Effector CD4-positive, alpha-beta T cell (primary cell): Measurements from ENCODE around the gene TUBA3D.
"Not testable (repeated sequence)": the region's sequence is repeated elsewhere in the genome, so short reads cannot be mapped to it uniquely, and the experiment has no call there.

Experiments used
- DNase-seq: peaks from one replicate; pipeline ENCODE4 v3.0.0-alpha.2; 2020

TUBA3D gene

DNA sequence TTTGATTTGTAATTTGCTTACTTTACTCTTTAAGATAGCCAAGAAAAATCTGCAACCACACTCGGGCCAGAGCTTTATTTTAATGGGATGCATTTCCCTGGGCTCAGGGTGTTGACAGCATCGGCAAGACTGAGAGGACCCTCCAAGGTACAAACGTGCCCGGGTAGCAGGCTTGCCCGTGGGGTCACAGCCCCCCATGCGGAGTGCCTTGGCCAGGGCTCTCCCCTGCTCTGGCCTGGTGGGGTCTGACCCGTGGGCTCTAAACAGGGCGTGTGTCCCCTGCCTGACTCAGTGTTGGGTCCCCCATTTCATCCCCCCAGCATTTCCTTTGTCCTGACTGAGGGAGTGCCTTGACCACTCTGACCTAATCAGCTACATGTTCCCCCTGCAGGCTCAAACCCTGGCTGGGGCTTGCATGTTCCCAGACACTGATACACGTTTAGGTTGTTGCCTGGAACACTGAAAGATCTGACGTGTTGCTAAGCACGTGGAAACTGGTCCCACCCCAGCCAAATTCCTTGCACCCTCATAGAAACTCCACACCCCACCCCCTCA, 9.1 kb downstream of the TUBA3D start:
- not testable (repeated sequence) for DNase-seq

DNA sequence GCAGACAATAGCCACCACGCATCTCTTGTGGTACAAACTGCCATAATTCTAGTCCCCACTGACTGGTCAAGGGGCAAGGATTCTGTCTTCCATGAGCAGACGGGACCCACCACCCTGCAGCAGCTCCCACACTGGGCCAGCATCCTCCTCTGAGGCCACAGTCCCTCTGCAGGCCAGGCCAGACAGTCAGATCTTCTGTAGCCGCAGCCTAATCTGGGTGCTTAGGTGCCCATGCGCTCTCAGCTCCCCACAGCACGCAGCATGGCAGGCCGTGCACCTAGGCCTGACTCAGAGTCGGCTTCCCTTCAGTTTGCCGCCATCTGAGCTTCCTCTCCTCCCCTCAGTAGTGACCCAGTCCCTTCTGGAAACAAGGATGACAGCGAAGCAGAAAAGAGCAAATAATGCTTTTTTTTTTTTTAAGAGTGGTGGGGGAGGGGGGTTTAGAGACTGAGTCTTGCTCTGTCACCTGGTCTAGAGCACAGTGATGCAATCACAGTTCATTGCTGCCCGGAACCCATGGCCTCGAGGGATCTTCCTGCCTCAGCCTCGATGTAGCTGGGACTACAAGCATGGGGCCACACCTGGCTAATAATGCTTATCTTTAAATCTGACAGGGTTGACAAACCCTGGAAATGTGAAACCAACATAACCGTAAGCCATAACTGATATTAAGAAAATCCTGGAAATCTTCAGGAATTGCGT, 10.4 kb downstream of the TUBA3D start:
- not testable (repeated sequence) for DNase-seq

DNA sequence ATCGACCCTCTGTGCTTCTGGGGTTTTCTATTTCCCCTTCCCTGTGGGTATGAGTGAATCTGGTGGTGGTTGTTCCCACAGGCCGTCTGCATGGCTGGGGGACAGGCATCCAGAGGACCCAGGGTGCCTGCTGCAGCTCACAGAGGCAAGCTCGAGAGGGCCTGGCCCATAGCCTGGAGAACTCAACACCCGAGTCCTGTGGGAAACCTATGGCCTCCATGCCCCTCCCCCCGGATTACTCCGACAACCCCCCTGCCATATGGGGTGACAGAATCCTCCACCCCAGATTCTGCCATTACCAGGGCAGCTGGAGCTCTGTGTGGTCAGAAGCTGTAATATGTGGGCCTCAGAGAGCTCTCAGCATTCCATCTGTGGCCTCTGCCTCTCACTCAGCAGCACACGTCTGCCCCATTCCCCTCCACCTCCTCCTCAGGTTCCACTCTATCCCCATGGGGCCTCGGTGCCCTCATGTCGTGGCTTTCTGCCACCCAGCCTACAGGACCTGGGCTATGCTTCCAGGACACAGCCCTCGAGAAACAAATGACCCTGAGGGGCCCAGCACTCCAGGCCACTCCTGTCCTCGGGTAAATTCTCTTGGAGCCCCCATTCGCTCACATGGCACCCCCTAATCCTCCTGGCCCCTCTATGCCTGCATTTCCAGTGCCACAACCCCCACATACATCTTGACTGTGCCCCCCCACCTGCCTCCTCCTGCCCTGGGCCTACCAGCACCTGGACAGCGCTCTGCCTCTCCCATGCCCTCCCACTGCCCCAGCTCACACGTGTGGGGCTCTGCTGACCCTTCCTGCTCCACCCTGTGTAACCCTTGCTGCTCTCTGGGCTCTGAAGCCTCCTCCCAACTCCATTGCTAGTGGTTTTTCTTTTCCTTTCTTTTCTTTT, 12.6 kb downstream of the TUBA3D start:
- DNase-seq: no peak

DNA sequence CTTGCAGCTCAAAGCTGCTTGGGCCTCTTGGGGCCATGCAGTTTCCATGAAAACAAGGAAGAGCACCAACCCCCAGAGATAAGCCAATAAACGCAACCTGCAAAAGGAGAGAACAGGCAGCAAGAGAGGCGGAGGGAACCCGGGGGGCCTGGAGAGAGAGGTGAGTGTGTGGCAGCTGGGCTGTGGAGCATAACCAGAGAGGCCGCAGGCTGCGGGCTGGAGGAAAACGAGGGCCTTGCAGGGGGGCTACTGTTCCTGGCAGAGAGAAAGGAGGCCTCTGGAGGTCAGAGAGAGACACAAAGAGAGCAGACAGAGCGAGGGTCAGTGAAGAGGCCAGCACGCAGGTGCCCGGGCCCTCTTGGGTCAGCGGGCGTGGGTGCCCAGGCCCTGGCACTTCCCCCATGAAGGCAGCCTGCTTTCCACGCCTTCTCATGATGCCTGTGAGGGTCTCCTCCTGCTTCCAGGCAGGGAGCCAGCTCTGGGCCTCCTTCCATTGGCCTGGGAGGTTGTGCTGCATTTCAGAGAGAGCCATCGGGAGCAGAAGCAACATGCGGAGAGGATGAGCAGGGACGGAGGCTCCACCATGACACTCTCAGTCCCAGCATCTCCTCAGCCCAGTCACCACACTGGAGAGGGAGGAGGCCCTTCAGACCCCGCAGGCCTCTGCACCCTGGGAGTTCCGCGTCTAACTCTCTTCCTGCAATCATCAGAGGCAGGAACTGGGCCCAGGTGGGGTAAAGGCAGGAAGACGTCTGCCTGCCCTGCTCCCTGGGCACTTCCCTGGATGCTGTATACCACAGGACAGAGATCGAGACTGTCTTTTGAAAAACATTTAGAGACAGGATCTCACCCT, 14.9 kb downstream of the TUBA3D start:
- not testable (repeated sequence) for DNase-seq

GRCh38 chr2:131491469-131491836, 15.5 kb downstream of the TUBA3D start:
- not testable (repeated sequence) for DNase-seq

GRCh38 chr2:131492015-131492417, 16.1 kb downstream of the TUBA3D start, which contains the start of gene MZT2A:
Gene MZT2A (minus strand): TSS chr2:131492397. CDS start chr2:131492376, 21 bp downstream.
- not testable (repeated sequence) for DNase-seq

DNA sequence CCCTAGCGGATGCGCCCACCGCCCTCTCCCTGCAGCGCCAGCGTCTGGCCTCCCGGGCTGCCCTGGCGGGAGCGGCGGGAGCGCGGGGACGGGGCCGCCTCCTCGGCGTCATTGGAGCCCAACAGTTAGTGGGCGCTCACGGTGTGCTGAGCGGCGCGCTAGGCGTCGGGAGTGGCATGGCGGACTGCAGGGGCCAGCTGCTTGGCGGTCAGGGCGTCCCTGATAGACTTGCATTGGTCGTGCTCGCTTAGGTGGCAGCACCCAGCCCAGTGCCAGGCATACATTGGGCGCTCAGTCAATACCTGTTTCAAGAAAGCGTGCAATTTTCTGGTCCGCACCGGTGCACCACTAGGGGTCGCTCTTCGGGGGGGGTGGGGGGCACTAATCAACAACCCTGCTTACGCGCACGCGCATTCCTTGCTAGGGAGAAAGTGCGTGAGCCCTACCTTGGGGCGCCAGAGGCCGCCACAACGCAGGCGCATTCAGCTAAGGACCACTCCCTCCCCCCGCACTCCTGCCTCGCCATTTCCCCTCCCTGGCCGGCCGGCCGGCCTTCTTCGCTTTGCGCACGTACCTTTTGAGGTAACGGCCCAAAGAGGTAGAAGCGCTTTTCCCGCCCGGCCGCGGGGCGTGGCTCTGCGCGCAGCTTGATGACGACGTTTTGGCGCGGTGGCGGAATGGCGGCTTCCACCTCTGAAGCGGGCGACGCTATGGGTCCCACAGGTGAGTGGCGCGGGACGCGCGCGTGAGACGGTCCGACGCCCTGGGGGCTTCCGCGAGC, 16.7 kb downstream of the TUBA3D start:
- DNase-seq: peak; percentile 88

- DNase-seq: no peak
These were observed 17.5 kb downstream of the TUBA3D start for GRCh38 chr2:131493199-131493968.

DNA sequence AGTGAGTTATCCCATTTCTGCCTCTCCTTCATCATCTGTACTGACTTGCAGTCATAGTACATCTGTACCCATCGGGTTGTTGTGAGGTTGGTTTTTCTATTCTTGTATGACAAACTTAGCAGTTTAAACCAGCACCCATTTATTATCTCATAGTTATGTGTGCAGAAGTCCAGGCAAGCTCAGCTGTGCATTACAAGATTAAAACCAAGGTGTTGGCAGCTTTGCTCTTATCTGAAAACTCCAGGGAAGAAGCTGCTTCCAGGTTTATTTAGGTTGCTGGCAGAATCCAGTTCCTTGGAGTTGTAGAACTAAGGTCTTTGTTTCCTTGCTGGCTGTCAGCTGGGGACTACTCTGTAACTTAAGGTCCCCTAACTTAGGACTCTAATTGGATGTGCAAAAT, 19.6 kb downstream of the TUBA3D start:
- DNase-seq: not testable (repeated sequence)

DNA sequence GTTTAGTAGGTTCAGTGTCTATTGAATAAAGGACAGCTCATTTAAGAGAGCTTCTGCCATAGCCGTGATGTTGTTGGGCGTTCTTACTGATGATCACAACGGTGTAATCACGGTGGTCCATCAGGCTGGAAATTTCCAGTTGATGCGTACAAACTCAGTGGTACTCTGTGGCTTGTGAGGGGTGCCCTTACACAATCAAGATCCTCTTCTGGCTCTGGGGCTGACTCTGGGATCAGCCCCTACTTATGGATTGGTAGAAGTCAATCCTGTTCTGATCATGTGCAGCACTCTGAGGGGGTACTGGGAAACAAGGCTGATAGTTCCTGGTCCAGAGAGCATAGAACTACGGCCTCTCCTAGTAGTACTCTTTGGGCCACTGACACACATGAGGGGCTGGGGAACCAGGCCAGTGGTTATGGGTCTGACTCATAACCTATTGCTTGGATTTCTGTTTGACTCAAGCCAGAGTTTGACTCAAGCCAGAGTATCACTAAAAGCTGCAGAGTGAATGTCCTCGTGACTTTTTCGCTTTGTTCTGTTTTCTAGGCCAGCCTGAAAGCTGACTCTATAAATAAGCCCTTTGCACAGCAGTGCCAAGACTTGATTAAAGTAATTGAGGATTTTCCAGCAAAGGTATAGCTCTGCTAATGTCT, 22.5 kb downstream of the TUBA3D start:
- DNase-seq: not testable (repeated sequence)

GRCh38 chr2:131503587-131503986, 27.7 kb downstream of the TUBA3D start:
- not testable (repeated sequence) for DNase-seq

DNA sequence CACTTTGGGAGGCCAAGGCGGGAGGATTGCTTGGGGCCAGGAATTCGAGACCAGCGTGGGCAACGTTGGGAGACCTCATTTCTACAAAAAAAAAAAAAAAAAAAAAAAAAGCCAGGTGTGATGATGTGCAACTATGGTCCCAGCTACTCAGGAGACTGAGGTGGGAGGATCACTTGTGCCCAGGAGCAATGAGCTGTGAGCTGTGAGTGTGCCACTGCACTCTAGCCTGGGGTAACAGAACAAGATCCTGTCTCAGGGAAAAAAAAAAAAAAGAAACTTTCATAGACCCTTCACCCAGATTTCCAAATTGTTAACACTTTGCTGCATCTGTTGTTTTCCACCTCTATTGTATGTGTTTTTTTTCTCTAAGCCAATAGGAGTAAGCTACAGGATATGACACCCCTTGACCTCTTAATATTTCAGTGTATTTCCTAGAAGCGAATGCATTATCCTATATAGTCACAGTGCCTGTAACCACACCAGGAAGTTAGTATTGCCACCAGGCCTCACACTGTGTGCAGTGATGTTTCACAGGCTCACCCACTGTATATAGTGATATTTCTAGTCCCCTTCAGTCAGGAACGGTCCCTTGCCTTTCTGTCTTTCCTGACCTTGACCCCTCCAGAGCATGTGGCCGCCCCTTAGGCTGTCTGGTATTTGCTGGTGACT, 28.3 kb downstream of the TUBA3D start:
- DNase-seq: not testable (repeated sequence)

DNA sequence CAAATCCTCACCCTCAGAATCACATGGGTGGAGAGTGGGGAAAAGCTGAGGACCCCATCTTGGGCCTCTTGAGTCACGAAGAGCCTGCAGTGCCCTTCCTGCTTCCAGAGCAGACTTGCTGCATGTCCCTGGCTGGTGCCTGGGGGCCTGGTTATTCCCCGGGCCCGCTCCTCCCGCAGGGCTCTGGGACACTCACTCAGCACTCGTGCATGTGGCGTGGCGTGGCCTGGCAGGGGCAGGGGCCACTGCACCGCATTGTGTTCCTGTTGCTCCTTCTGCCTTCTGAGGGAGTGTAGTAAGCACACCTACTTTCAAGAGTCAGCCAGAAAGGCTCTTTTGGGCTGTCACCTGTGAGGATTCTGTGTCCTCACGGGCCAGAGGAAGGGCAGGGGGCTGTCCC, 33.7 kb downstream of the TUBA3D start:
- no peak for DNase-seq

DNA sequence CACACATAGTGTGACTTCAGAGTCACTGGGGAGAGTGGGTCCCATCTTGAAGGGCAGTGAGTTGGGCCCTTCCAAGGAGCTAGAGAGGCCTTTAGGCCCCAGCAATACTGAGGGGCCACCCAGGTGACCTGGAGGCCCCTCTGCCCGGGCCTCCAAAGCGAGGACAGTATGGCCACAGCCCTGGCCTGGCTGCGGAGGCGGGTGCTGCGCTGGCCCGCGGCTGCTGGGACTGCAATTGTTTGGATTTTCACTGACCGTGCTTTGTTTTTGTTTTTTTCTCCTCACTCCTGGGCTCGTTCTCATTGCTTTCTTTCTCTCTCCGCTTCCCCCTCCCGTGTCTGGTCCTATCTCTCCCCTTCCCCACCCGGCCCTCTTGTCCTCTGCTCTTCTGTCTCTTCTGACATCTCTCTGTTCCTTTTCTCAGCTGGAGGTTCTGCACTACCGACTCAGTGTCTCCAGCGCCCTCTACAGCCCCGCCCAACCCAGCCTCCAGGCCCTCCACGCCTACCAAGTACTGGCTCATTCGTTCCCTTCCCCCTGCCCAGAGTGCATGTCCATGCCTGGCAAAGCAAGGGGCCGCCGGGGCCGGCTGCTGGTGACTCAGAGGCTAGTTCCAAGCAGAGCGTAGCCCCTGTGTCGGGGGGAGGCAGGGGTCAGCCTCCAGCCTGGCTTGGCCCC, 35.5 kb downstream of the TUBA3D start:
- not testable (repeated sequence) for DNase-seq

GRCh38 chr2:131511969-131512870, 36.3 kb downstream of the TUBA3D start:
- DNase-seq: not testable (repeated sequence)

GRCh38 chr2:131514408-131515166, 38.7 kb downstream of the TUBA3D start:
- DNase-seq: not testable (repeated sequence)

- not testable (repeated sequence) for DNase-seq
These were observed 39.3 kb downstream of the TUBA3D start for GRCh38 chr2:131515235-131515634.
